Stimulated activated CD4-positive, alpha-beta T cell treated with anti-CD3 and anti-CD28 coated beads, Interleukin-12 subunit alpha, Interleukin-12 subunit beta, amount 100 ng/mL, for 24 hours (primary cell): ENCODE measurements around the gene OR4M2.
"Not testable (repeated sequence)": the region's sequence is repeated elsewhere in the genome, so short reads cannot be mapped to it uniquely, and the experiment has no call there.

Experiments used
- DNase-seq, 2 experiments: peaks; one replicate each; pipeline ENCODE4 v3.0.0-alpha.2; 2020; ENCODE audit warnings: low read depth in 2 of 2

The OR4M2 gene, protein sequence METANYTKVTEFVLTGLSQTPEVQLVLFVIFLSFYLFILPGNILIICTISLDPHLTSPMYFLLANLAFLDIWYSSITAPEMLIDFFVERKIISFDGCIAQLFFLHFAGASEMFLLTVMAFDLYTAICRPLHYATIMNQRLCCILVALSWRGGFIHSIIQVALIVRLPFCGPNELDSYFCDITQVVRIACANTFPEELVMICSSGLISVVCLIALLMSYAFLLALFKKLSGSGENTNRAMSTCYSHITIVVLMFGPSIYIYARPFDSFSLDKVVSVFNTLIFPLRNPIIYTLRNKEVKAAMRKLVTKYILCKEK

DNA sequence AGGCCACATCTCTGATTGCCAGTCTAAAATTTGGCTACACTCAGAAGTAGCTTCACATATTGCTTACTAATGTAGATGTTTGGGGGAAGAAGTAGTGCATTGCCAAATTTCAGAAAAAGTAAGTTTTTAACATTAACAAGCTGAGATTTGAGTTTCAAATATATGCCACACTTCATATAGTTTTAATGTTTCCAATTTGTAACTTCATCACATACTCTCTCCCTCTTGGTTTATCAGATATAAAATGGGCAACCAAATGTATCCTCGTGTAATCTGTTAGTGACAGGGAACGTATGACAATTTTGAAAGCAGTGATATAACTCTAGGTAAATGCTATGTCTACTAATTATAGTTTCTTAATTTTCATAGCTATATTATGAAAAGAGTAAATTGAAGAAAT lies at the start of gene OR4M2:
OR4M2 (plus strand) TSS at position 301 of the 400 bp plus-strand sequence; CDS start at position 399, 98 bp downstream.
- DNase-seq, result not testable (repeated sequence)

DNA sequence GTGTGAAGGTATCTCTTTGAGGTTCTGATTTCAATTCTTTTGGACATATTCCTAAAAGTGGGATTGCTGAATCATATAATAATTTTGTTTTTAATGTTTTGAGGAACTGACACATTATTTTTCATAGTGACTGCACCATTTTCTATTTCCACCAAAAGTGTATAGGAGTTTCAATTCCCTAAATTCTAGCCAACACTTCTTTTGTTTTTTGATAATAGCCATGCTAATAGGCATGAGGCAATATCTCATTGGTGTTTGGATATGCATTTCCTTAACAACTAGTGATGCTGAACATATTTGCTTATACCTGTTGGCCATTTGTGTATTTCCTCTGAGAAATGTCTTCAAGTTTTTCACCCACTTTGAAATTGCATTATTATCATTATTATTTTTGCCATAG lies 11.1 kb upstream of the OR4M2 start:
- not testable (repeated sequence) for DNase-seq

DNA sequence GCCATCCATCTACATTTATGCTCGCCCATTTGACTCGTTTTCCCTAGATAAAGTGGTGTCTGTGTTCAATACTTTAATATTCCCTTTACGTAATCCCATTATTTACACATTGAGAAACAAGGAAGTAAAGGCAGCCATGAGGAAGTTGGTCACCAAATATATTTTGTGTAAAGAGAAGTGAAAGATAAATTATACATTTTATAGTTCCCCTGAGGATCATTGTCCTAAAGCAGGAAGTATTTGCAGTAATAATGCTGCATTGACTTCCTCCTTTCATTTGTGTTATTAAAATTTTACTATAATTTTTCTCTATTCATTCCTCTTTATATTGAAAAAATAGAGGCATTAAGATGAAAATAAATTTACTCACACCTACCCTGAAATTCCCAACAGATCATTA lies 1.1 kb downstream of the OR4M2 start:
- not testable (repeated sequence) for DNase-seq

DNA sequence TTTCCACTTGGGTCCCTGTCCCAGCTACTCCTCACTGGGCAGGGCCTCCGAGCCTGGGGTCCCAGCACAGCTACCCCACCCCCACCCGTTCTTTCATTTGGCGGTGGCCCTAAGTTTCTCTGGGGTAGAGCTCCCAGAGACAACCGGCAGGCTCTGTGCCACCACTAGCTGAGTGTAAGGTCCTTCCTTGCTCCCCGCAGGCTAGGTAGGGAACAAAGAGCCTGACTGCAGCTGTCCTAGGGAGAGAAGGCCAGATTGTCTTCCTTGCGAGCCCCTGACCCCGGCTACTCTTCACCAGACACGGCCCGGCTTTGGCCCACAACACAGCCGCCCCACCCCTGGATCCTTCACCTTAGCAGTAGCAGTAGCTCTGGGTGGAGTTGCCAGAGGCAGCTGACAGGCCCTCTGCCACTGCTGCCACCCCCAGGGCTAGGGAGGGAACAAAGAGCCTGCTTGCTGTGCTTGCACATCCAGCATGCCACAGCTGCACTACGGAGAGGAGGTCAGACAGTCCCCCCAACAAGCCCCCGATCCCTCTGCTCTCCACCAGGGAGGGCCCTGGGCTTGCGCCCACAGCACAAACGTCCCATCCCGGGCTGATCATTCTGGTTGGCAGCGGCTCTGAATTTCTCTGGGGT lies 18.4 kb downstream of the OR4M2 start:
- not testable (repeated sequence) for DNase-seq

DNA sequence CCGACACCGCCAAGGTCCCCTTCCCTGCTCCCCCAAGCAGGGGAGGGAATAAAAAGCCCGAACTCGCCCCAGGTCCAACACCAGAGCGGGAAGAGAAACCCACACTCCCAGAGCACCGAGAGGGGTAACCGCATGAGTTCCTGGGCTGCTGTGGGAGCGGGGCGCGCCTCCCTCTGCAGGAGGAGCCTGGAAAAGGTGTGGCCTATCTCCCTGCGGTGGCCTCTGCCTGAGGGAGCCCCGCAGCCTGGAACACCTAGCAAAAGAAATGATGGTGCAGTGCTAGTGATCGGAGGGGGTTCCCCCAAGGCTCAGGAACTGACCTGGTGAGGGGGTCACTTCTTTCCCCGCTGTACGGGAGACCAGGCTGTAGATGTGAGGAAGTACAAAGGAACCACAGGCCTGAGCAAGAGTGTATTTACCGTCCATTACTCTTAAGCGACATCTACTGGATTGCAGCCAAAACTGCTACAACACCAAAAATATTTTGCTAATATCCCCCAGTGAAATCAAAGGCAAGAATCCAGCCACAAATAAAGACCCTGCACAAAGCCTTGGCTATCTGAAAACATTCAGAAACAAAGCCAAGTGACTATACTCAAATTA lies 19.1 kb downstream of the OR4M2 start:
- not testable (repeated sequence) for DNase-seq

DNA sequence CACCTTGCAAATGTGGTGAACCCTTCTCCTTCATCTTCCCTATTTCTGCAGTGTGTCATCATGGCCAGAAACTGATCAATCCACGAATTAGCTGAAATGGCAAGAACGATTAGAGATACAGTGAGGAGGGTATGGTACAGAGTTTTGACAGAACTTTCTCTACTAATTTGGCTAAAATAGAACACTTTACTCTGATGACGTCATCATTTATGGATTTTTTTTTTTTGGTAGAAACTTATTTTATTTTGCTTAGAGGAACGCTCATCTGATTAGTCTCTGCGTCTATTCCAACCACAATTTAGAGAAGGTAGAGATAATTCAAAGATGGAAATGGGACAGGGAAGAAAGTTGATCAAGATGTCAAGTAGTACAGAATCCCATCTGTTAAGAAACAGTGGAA lies 41.7 kb downstream of the OR4M2 start:
- not testable (repeated sequence) for DNase-seq
